Effector memory CD8-positive, alpha-beta T cell (primary cell): Measurements from ENCODE around the gene GIPC1.
A peak's percentile ranks its signal among the peaks of the same experiment; 100 is the strongest.
"Not testable (repeated sequence)": the region's sequence is repeated elsewhere in the genome, so short reads cannot be mapped to it uniquely, and the experiment has no call there.

Source experiments
- ATAC-seq: fragments of 150-1000 bp; cut with Tn5 transposase; replicated peaks from 2 replicates; pipeline ENCODE4 v1.10.0; 2021; ENCODE audit warnings: mild to moderate bottlenecking, moderate library complexity
- DNase-seq, 3 experiments: peaks; one replicate each; pipeline ENCODE4 v3.0.0; 2021
- H3K27ac Mint-ChIP-seq, 2 donors: one replicate each; pipeline ENCODE4 v1.8.0; 2022; ENCODE audit warnings: mild to moderate bottlenecking in 2 of 2, mixed read lengths in 2 of 2, moderate library complexity in 2 of 2
- H3K27me3 Mint-ChIP-seq, 2 donors: one replicate each; pipeline ENCODE4 v1.8.0; 2022; ENCODE audit warnings: mixed read lengths in 2 of 2
- H3K36me3 Mint-ChIP-seq: one replicate; pipeline ENCODE4 v1.8.0; 2022; ENCODE audit warnings: mild to moderate bottlenecking, moderate library complexity, mixed read lengths; ENCODE audit not compliant: insufficient read depth
- H3K4me1 Mint-ChIP-seq, 2 donors: one replicate each; pipeline ENCODE4 v1.8.0; 2022; ENCODE audit warnings: low read depth in 2 of 2, mixed read lengths in 2 of 2
- H3K4me3 Mint-ChIP-seq, 2 donors: one replicate each; pipeline ENCODE4 v1.8.0; 2022; ENCODE audit warnings: mild to moderate bottlenecking in 2 of 2, mixed read lengths in 2 of 2, moderate library complexity in 2 of 2
- H3K9me3 Mint-ChIP-seq, 2 donors: one replicate each; pipeline ENCODE4 v1.8.0; 2022; ENCODE audit warnings: mixed read lengths in 2 of 2

The GIPC1 gene

DNA sequence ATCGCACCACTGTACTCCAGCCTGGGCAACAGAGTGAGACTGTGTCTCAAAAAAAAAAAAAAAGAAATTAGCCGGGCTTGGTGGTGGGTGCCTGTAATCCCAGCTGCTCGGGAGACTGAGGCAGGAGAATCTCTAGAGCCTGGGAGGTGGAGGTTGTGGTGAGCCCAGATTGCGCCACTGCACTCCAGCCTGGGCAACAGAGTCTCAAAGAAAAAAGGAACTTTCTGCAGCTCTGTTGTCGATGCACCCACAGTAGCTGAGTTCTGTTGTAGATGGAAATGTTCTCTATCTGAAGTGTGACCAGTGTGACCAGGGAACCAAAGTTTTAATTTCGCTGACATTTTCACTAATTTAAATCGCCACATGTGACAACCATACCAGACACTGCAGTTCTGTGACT, 33.5 kb downstream of the GIPC1 start:
- not testable (repeated sequence) for H3K4me3 Mint-ChIP-seq, DNase-seq, H3K27ac Mint-ChIP-seq, H3K9me3 Mint-ChIP-seq, H3K27me3 Mint-ChIP-seq, ATAC-seq
- peaks cover 14 to 27% of the 10 kb centered on the region in 2 donors for H3K4me1 Mint-ChIP-seq
- H3K36me3 Mint-ChIP-seq, result peaks cover 82% of the 10 kb centered on the region

GRCh38 chr19:14460935-14461334, 35.0 kb downstream of the GIPC1 start:
- Mint-ChIP-seq H3K4me1 (peaks cover 14 to 27% of the 10 kb centered on the region in 2 donors), H3K4me3 (no peak overlapping the region), H3K9me3 (no peaks in the 10 kb centered on the region), H3K27me3 (no peaks in the 10 kb centered on the region), H3K27ac (peak overlapping the region; percentile 3 to 36), H3K36me3 (peaks cover 81% of the 10 kb centered on the region)
- ATAC-seq (no peak), DNase-seq (no peak)

DNA sequence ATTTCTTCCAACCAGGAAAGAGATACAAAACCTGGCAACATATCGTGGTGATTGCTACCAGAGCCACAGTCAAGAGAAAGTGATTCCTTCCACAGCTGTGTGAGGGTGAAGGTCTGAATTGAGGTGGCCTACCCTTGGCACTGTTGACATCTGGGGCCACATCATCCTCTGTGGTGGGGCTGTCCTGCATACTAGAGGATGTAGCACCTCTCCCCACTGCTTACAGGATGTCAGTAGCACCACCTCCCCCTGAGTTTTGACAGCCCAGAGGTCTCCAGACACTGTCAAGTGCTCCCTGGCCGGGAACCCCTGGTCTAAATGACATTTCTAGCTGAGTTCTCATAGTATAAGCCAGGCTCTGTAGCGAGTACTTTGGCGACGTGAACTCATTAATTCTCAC, 36.2 kb downstream of the GIPC1 start:
- ATAC-seq (peak; percentile 100), DNase-seq (peak; percentile 60 to 67 (median 63))
- H3K27me3 Mint-ChIP-seq, result no peaks in the 10 kb centered on the region
- peak overlapping the region; percentile 36 to 86 for H3K27ac Mint-ChIP-seq
- no peaks in the 10 kb centered on the region for H3K9me3 Mint-ChIP-seq
- H3K4me3 Mint-ChIP-seq, result peak overlapping the region; percentile 42 to 51
- peaks cover 81% of the 10 kb centered on the region for H3K36me3 Mint-ChIP-seq
- peaks cover 14 to 27% of the 10 kb centered on the region in 2 donors for H3K4me1 Mint-ChIP-seq

GRCh38 chr19:14452303-14452702, 43.6 kb downstream of the GIPC1 start:
- H3K27ac Mint-ChIP-seq, H3K27me3 Mint-ChIP-seq, DNase-seq, ATAC-seq, H3K9me3 Mint-ChIP-seq, H3K4me3 Mint-ChIP-seq: not testable (repeated sequence)
- Mint-ChIP-seq H3K4me1 (peaks cover 11 to 17% of the 10 kb centered on the region in 2 donors), H3K36me3 (peaks cover 97% of the 10 kb centered on the region)

DNA sequence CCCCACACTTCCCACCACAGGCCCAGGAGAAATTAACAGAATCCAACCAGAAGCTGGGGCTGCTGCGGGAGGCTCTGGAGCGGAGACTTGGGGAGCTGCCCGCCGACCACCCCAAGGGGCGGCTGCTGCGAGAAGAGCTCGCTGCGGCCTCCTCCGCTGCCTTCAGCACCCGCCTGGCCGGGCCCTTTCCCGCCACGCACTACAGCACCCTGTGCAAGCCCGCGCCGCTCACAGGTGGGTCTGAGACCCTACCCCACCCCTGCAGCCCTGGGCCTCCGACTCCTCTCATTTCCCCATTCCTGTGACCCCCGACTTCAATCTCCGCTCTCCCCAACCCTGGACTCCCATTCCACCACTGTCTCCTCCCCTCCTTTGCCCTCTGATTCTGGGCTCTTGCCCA, 45.1 kb downstream of the GIPC1 start:
- Mint-ChIP-seq H3K4me1 (peaks cover 11 to 22% of the 10 kb centered on the region in 2 donors), H3K36me3 (peaks cover 98% of the 10 kb centered on the region), H3K9me3 (no peaks in the 10 kb centered on the region), H3K27ac (peak overlapping the region in 1 of 2 donors; percentile 68), H3K4me3 (no peak overlapping the region), H3K27me3 (no peaks in the 10 kb centered on the region)
- DNase-seq, result no peak
- ATAC-seq, result no peak

DNA sequence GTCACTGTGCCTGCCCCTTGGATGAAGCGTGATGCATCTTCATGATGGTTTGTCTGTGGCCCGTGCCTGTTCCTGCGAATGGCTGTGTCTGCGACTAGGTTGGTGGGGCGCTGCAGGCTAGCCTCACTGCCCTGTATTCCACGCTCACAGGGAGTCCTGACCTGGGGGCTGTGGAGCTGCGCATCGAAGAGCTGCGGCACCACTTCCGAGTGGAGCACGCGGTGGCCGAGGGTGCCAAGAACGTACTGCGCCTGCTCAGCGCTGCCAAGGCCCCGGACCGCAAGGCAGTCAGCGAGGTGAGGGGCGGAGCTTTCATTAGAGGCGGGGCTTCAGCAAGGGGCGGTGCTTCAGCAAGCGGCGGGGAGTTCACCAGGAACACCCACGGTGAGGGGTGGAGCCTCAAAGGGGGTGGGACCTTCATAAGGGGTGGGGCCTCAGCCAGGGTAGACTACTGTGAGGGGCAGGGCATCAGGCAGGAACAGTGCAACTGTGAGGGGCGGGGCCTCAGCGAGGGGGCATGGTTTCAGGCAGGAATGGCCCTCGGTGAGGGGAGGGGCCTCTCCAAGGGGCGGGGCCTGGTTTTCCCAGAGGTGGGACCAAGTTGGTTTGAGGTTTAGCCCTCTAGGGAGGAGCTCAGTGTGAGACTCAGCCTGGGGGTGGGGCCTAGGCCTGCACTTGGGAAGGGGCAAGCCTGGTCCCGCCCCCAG, 45.6 kb downstream of the GIPC1 start:
- peak; percentile 86 for ATAC-seq
- no peaks in the 10 kb centered on the region for H3K9me3 Mint-ChIP-seq
- peak; percentile 37 to 49 (median 38) for DNase-seq
- peaks cover 11 to 22% of the 10 kb centered on the region in 2 donors for H3K4me1 Mint-ChIP-seq
- no peak overlapping the region for H3K4me3 Mint-ChIP-seq
- peaks cover 98% of the 10 kb centered on the region for H3K36me3 Mint-ChIP-seq
- H3K27me3 Mint-ChIP-seq, result no peaks in the 10 kb centered on the region
- H3K27ac Mint-ChIP-seq, result peak overlapping the region in 1 of 2 donors; percentile 81

DNA sequence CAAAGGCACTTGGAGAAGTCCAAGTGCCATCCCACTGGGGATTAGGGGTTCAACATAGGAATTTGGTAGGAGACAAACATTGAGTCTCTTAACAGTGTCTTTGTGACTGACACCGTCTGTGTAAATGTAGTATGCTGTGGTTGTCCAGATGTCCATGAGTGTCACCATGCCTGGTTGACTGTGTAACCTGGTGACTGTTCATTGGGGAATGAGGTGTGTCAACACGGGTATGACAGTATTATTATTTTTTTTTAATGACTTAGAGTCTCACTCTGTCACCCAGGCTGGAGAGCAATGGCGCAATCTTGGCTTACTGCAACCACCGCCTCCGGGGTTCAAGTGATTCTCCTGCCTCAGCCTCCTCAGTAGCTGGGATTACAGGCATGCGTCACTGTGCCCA, 46.6 kb downstream of the GIPC1 start:
- H3K27ac Mint-ChIP-seq, result peak overlapping the region in 1 of 2 donors; percentile 81
- H3K4me3 Mint-ChIP-seq, result no peak overlapping the region
- H3K36me3 Mint-ChIP-seq, result peaks cover 98% of the 10 kb centered on the region
- no peaks in the 10 kb centered on the region for H3K9me3 Mint-ChIP-seq
- peaks cover 14 to 26% of the 10 kb centered on the region in 2 donors for H3K4me1 Mint-ChIP-seq
- no peaks in the 10 kb centered on the region for H3K27me3 Mint-ChIP-seq
- ATAC-seq, result no peak
- DNase-seq, result no peak

DNA sequence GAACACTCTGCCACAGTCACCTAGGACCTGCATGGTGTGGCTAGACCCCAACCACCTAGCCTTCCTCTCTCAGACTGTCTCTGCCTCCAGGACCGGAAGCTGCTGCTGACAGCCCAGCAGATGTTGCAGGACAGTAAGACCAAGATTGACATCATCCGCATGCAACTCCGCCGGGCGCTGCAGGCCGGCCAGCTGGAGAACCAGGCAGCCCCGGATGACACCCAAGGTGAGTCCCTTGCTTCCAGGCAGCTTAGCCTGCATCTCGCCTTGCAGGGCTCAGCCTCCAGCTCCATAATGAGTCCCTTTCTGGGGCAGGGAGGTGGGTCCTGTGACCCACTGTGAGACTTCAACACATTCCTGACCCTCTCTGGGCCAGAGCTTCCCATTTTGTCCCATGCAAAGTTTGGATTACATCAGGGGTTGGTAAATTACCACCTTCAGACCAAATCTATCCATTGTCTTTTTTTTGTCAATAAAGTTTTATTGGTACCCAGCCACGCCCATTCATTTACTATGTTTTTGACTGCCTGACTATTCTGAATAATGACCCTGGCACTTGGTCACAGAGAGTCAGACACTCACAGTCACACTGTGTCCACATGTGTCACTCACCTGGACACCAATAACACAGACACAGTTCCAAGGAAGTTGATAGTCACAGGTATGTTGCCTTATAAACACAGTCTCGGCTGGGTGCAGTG, 49.4 kb downstream of the GIPC1 start:
- Mint-ChIP-seq H3K4me3 (no peak overlapping the region), H3K9me3 (no peaks in the 10 kb centered on the region), H3K36me3 (peaks cover 93% of the 10 kb centered on the region), H3K27ac (peak overlapping the region; percentile 25 to 51), H3K27me3 (no peaks in the 10 kb centered on the region), H3K4me1 (peaks cover 24 to 29% of the 10 kb centered on the region in 2 donors)
- DNase-seq (no peak), ATAC-seq (no peak)

DNA sequence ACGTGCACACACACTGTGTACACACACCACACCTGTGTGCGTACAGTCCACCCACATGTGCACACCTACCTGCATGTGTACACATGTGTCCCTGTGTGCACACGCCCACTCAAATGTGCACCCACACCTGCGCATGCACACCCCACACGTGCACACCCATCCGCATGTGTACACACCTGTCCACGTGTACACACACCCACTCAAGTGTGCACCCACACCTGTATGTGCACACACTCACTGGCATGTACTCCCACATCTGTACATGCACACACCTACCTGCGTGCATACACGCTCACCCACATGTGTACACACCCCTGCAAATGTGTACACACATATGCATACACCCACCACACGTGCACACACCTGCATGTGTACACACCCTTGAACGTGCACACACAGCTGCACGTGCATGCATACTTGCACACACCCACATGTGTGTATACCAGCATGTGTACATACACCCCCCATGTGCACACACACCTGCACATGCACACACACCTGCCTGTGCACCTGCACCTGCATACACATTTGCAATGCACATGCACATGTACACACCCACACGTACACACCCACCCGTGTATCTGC, 52.2 kb downstream of the GIPC1 start:
- DNase-seq, result no peak
- H3K27me3 Mint-ChIP-seq, result no peaks in the 10 kb centered on the region
- no peaks in the 10 kb centered on the region for H3K9me3 Mint-ChIP-seq
- H3K4me1 Mint-ChIP-seq, result peaks cover 31 to 33% of the 10 kb centered on the region in 2 donors
- H3K27ac Mint-ChIP-seq, result no peak overlapping the region
- no peak overlapping the region for H3K4me3 Mint-ChIP-seq
- H3K36me3 Mint-ChIP-seq, result peaks cover 88% of the 10 kb centered on the region
- ATAC-seq, result no peak

- Mint-ChIP-seq H3K9me3 (no peaks in the 10 kb centered on the region), H3K4me3 (no peak overlapping the region), H3K27ac (no peak overlapping the region), H3K36me3 (peaks cover 86% of the 10 kb centered on the region), H3K4me1 (peaks cover 32 to 37% of the 10 kb centered on the region in 2 donors), H3K27me3 (no peaks in the 10 kb centered on the region)
- ATAC-seq (no peak), DNase-seq (no peak)
These were observed 52.9 kb downstream of the GIPC1 start for GRCh38 chr19:14442891-14443631.

DNA sequence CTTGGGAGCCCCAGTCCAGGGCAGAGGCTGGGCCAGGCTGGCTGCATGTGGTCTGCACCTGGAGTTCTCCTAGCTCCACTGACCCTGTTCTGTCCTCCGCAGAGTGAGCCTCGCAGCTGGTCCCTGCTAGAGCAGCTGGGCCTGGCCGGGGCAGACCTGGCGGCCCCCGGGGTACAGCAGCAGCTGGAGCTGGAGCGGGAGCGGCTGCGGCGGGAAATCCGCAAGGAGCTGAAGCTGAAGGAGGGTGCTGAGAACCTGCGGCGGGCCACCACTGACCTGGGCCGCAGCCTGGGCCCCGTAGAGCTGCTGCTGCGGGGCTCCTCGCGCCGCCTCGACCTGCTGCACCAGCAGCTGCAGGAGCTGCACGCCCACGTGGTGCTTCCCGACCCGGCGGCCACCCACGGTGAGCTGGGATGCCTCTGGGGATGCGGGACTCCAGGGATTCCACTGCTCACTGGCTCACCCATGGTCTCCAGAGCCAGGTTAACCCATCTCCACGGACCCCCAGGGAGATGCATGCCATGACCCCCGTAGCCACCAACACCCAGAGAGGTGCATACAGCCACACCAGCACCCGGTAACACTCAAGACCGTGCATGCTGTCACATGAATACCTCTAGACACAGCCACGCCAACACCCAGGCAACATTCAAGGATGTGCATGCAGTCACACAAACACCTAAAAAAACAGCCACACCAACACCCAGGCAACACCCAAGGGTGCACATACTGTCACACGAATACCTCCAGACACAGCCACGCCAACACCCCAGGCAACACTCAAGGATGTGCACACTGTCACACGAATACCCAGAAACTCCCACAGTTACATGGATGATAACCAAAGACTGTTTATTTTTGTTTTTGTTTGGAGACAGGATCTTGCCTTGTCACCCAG, 54.6 kb downstream of the GIPC1 start:
- H3K4me3 Mint-ChIP-seq, result peak overlapping the region; percentile 97 to 98
- H3K27ac Mint-ChIP-seq, result peak overlapping the region; percentile 94 to 97
- peaks cover 40% of the 10 kb centered on the region in 2 donors for H3K4me1 Mint-ChIP-seq
- ATAC-seq, result no peak
- no peak for DNase-seq
- no peaks in the 10 kb centered on the region for H3K9me3 Mint-ChIP-seq
- H3K27me3 Mint-ChIP-seq, result no peaks in the 10 kb centered on the region
- peaks cover 71% of the 10 kb centered on the region for H3K36me3 Mint-ChIP-seq

DNA sequence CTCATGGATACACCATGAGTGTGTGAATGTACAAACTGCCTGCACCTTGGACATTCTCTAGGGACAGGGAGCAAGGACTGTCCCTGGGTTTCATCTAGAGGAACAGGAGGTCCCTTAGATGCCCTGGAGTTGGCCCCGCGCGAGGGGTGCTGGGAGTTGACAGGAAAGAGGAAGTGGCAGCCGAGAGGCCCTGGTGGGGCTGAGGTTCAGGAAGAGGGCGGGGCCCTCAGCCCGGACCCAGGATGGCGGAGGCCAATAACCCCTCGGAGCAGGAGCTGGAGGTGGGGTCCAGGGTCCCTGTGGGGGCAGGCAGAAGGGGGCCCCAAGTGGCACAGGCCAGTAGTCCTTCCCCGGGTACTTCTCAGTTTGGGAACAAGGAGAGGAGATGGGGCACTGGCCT, 55.9 kb downstream of the GIPC1 start:
- H3K4me3 Mint-ChIP-seq, result peak overlapping the region; percentile 97 to 98
- H3K27ac Mint-ChIP-seq, result peak overlapping the region; percentile 94 to 97
- ATAC-seq (peak; percentile 96), DNase-seq (peak; percentile 66 to 69 (median 68))
- no peaks in the 10 kb centered on the region for H3K9me3 Mint-ChIP-seq
- peaks cover 43% of the 10 kb centered on the region in 2 donors for H3K4me1 Mint-ChIP-seq
- H3K36me3 Mint-ChIP-seq, result peaks cover 58% of the 10 kb centered on the region
- H3K27me3 Mint-ChIP-seq, result no peaks in the 10 kb centered on the region
